Kidney (tissue), 14 donors: Measurements from ENCODE around the gene TMEM86B. TPM values are rescaled to one million over a fixed set of nuclear protein-coding genes. Genes with fewer than 3 reads are reported as not detected.

ENCODE experiments used
- DNase-seq, 5 donors: peaks; one replicate each; pipeline ENCODE4 v3.0.0-alpha.2; 2013 to 2020
- FAIRE-seq: peaks from 2 replicates; lab custom pipeline; 2012; peaks lifted over from hg19 to GRCh38; lab: Jason Lieb, UNC
- H3K27ac ChIP-seq, 2 donors: one replicate each; pipeline ENCODE4 v1.7.0; 2013; ENCODE audit warnings: low read depth in 2 of 2, low read length in 2 of 2, inconsistent platforms in 1 of 2
- H3K27me3 ChIP-seq: one replicate; pipeline ENCODE4 v1.7.1; 2013; ENCODE audit warnings: low read length, inconsistent platforms; ENCODE audit not compliant: control insufficient read depth, insufficient read depth
- H3K36me3 ChIP-seq, 3 donors: one replicate each; pipeline versions ENCODE4 v1.7.0 to v1.7.1; 2013; ENCODE audit warnings: low read length in 3 of 3, control low read depth in 1 of 3, inconsistent platforms in 1 of 3; ENCODE audit not compliant: insufficient read depth in 3 of 3, control insufficient read depth in 2 of 3
- H3K4me1 ChIP-seq, 3 donors: one replicate each; pipeline versions ENCODE4 v1.7.0 to v1.7.1; 2013; ENCODE audit warnings: low read length in 3 of 3, inconsistent platforms in 1 of 3, low read depth in 1 of 3; ENCODE audit not compliant: control insufficient read depth in 2 of 3, insufficient read depth in 2 of 3
- H3K4me3 ChIP-seq, 3 donors: one replicate each; pipeline versions ENCODE4 v1.7.0 to v1.8.1; 2013; ENCODE audit warnings: low read length in 3 of 3, control low read depth in 1 of 3, inconsistent platforms in 1 of 3
- H3K9ac ChIP-seq, 3 donors: one replicate each; pipeline versions ENCODE4 v1.7.0 to v1.7.1; 2013; ENCODE audit warnings: low read length in 3 of 3, control low read depth in 1 of 3, inconsistent platforms in 1 of 3
- H3K9me3 ChIP-seq, 3 donors: one replicate each; pipeline versions ENCODE4 v1.7.0 to v1.7.1; 2013; ENCODE audit warnings: low read length in 3 of 3, control low read depth in 1 of 3, inconsistent platforms in 1 of 3; ENCODE audit not compliant: control insufficient read depth in 2 of 3, insufficient read depth in 1 of 3
- CTCF ChIP-seq: IDR thresholded peaks from 3 replicates; pipeline ENCODE4 v1.5.1; 2012; ENCODE audit warnings: mild to moderate bottlenecking, moderate library complexity, borderline replicate concordance; ENCODE audit not compliant: insufficient read depth; ENCODE audit errors: extremely low read depth
- intact Hi-C: fragments of 100-400 bp; cut with DNase I; formaldehyde crosslinking; loops from one replicate; pipeline ENCODE4 v1.11.1; 2022
- polyA plus RNA-seq: library from polyadenylated mRNA; stranded (reverse); fragments of 350-450 nt; fragmentation: Illumina TruSeq; extraction: RNeasy Lipid Tissue Mini Kit (QIAGEN cat#74804); gene quantifications from one replicate; pipeline ENCODE4 v1.2.3, GENCODE V29; 2014; ENCODE audit warnings: low read depth, low replicate concordance; ENCODE audit not compliant: insufficient read depth
- total RNA-seq: library from RNA; stranded (reverse); fragmentation: NEBNext Ultra II Directional; extraction: Animal tissue kit (Norgen Biotek cat#: 25700); gene quantifications from one replicate; pipeline ENCODE4 v1.2.1, GENCODE V29; 2021
- donor health status: control.
- donor health status: control.
- donor health status: control.
- donor health status: control.
- donor health status: control.
- donor health status: DM: yes; HTN: yes; CAD: no.
- donor health status: Normal renal cell carcinoma (clear cell type).

The TMEM86B gene
- total and polyA plus RNA-seq, 2 donors from 2014 or later, result 3.3 to 4.6 TPM

GRCh38 chr19:55246462-55247451 lies 18.2 kb upstream of the TMEM86B start:
- Histone ChIP-seq H3K4me3 (no peak overlapping the region), H3K4me1 (peaks cover 0 to 4% (median 0%) of the 10 kb centered on the region in 3 donors), H3K36me3 (peaks cover 0 to 33% (median 25%) of the 10 kb centered on the region in 3 donors), H3K9me3 (no peaks in the 10 kb centered on the region), H3K9ac (no peak overlapping the region), H3K27me3 (no peaks in the 10 kb centered on the region), H3K27ac (no peak overlapping the region)
- no peak for FAIRE-seq
- intact Hi-C loops, result no loop called here
- TF ChIP-seq CTCF, result no peak
- peak in 1 of 5 donors; percentile 68 for DNase-seq

GRCh38 chr19:55245236-55245904 lies 16.8 kb upstream of the TMEM86B start:
- intact Hi-C loops, result no loop called here
- no peak for TF ChIP-seq CTCF
- Histone ChIP-seq H3K9me3 (no peaks in the 10 kb centered on the region), H3K4me3 (no peak overlapping the region), H3K36me3 (peaks cover 0 to 44% (median 36%) of the 10 kb centered on the region in 3 donors), H3K27ac (no peak overlapping the region), H3K27me3 (no peaks in the 10 kb centered on the region), H3K9ac (no peak overlapping the region), H3K4me1 (peaks cover 0 to 2% (median 0%) of the 10 kb centered on the region in 3 donors)
- DNase-seq (peak in 1 of 5 donors; percentile 59), FAIRE-seq (no peak)

- intact Hi-C loops, result no loop called here
- Histone ChIP-seq H3K4me3 (no peak overlapping the region), H3K9ac (no peak overlapping the region), H3K9me3 (no peaks in the 10 kb centered on the region), H3K27me3 (no peaks in the 10 kb centered on the region), H3K36me3 (peaks cover 0 to 49% (median 40%) of the 10 kb centered on the region in 3 donors), H3K4me1 (no peaks in the 10 kb centered on the region), H3K27ac (no peak overlapping the region)
- no peak for FAIRE-seq
- peak in 1 of 5 donors; percentile 32 for DNase-seq
- TF ChIP-seq CTCF, result no peak
These were observed 15.6 kb upstream of the TMEM86B start for GRCh38 chr19:55244004-55244680.
